ENCODE measurements around the gene SPAM1.
"Not testable (repeated sequence)": the region's sequence is repeated elsewhere in the genome, so short reads cannot be mapped to it uniquely, and the experiment has no call there.

SPAM1 gene, protein sequence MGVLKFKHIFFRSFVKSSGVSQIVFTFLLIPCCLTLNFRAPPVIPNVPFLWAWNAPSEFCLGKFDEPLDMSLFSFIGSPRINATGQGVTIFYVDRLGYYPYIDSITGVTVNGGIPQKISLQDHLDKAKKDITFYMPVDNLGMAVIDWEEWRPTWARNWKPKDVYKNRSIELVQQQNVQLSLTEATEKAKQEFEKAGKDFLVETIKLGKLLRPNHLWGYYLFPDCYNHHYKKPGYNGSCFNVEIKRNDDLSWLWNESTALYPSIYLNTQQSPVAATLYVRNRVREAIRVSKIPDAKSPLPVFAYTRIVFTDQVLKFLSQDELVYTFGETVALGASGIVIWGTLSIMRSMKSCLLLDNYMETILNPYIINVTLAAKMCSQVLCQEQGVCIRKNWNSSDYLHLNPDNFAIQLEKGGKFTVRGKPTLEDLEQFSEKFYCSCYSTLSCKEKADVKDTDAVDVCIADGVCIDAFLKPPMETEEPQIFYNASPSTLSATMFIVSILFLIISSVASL

DNA sequence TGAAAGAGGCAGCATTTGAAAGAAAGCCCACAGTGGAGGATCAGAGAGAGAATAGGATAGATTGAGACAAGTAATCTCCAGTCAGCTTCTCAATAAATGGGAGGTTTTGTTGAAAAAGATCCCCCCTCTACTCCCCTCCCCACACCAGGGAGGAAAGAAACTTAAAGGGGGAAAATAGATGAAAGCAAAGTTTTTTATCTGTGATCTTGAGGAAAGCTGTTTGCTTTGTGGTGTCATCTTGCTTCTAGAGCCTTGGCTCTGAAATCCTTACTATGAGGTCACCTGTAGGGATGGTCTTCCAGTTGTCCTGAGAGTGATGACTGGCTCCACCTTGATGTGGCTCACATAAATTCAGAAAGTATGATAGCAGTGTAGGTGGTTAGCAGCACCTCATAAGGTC, at the start of gene SPAM1:
SPAM1 (plus strand) TSS at position 301 of the 400 bp plus-strand sequence. CDS start 28,330 bp downstream, outside the sequence.
- DNase-seq, result no peak

GRCh38 chr7:123876557-123877256, 48.3 kb upstream of the SPAM1 start:
- DNase-seq, result no peak

- no peak for DNase-seq
Observed at GRCh38 chr7:123879628-123880027, 45.4 kb upstream of the SPAM1 start.

GRCh38 chr7:123881300-123881699, 43.7 kb upstream of the SPAM1 start:
- no peak for DNase-seq

- no peak for DNase-seq
Observed at GRCh38 chr7:123883154-123883553, 41.9 kb upstream of the SPAM1 start.

DNA sequence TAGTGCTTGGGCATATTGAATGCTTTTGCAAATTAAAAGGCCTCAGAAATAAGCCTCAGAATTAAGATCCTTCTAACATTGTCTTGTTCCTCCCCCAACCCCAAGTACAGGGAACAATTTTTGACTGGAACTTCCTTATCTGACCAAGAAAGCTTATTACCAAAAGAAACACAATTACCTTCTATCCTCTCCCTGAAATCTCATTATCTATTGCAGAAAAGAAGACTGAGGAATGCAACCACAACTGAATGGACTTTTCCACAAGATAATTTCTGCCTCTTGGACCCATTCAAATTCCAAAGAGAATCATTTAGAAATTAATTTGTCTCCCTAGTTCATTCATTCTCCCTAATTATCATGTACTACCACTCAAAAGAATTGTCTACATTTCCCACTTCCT, 36.8 kb upstream of the SPAM1 start:
- DNase-seq, result no peak

DNA sequence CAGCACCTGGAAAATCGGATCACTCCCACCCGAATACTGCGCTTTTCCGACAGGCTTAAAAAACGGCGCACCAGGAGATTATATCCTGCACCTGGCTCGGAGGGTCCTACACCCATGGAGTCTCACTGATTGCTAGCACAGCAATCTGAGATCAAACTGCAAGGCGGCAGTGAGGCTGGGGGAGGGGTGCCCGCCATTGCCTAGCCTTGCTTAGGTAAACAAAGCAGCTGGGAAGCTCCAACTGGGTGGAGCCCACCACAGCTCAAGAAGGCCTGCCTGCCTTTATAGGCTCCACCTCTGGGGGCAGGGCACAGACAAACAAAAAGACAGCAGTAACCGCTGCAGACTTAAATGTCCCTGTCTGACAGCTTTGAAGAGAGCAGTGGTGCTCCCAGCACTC, 30.3 kb upstream of the SPAM1 start:
- DNase-seq, result not testable (repeated sequence)

- no peak for DNase-seq
Observed at GRCh38 chr7:123901101-123901500, 23.9 kb upstream of the SPAM1 start.

GRCh38 chr7:123905714-123906113, 19.3 kb upstream of the SPAM1 start:
- DNase-seq, result no peak

GRCh38 chr7:123916240-123916724, 8.8 kb upstream of the SPAM1 start:
- DNase-seq, result peak; percentile 2

- no peak for DNase-seq
Observed at GRCh38 chr7:123917878-123918277, 7.2 kb upstream of the SPAM1 start.

DNA sequence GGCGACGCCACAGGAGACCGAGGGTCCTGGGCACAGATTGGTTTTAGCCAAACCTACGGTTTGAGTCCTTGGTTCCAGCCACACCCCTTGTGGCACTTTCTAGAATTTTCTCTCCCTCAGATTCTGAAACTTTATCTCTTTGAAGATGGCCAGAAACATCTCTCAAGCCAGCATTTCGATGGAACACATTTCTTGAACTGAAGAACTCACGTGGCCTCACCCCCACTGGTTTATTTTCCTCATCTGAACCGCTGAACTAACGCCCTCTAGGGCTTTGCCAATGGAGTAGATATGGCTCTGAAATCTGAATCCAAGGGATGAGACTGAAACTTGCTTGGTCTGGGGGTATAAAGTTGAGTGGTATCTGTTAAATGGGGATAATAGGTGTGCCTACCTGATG, 6.7 kb upstream of the SPAM1 start:
- no peak for DNase-seq

- no peak for DNase-seq
Observed at GRCh38 chr7:123923599-123923998, 1.4 kb upstream of the SPAM1 start.

DNA sequence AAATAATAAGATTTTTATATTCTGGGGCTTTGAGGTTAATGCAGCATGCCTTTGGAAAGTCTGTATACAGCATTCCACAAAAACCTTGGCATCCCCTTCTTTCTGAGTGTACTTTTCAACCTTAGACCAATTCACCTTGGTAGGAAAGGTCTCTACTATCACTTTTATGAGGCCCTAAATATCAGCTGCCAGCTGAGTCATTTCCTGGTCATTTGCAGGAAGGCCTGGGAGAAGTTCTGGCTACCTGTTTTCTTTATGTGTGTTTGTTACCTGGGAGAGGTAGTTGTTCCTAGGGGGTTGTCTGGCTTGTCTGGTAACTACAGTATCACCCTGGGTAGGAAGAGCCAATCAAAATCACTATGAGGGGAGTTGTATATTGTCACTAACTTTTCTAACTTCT, 4.1 kb downstream of the SPAM1 start:
- no peak for DNase-seq

DNA sequence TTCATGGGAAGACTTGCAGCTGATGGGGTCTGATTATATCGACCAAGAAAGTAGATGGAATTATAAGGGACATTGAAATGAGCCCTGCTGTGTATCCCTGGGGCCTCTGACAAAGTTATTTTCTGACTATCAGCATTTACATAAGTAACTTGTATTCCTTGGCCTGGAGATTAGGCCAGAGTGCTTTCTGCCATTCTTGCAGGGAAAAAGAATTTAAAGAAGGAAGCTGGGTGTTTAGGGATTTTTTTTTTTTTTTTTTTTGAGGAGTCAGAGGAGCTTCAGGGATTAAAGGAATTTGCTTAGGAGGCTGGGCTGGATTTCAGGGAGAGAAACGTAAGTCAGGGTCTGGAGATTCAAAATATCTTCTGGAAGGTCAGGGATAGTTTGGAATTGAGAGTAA, 4.6 kb downstream of the SPAM1 start:
- no peak for DNase-seq

GRCh38 chr7:123935436-123936381, 10.7 kb downstream of the SPAM1 start:
- DNase-seq, result no peak

DNA sequence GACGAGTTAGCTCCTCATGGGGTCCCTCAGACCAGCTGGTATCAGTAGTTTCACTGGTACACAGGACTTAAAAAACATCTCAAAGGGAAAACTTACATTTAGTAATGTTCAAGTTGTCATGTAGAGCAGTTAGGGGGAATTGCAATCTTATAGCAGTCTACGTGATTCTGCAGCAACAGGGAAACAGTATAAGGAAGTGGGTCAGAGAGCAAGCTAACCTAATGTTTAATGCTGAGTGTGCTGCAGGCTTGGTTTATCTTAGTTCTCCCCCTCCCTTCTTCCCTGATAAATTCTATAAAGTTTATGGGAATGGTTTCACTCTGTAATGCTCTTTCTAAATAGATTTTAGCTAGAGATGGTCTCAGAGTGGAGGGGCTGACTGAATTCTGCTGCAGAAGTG, 11.3 kb downstream of the SPAM1 start:
- no peak for DNase-seq

DNA sequence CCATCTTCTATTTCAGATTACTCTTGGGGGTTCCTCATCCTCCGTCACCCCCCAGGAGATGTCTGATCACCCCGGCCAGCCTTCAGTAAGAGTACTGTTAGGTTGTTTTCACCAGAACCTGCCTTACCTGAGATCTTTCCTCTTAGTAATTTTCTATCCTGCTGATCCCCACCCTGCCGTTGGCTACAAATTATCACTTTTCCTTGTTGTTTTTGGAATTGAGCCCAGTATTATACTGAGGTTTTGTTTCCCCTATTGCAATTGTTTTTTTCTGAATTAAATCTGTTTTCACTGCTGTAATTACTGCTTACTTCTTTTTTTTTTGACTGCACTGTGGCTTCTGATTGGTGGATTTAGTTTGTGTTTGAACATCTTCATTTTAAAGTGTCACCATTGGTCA, 14.7 kb downstream of the SPAM1 start:
- no peak for DNase-seq

DNA sequence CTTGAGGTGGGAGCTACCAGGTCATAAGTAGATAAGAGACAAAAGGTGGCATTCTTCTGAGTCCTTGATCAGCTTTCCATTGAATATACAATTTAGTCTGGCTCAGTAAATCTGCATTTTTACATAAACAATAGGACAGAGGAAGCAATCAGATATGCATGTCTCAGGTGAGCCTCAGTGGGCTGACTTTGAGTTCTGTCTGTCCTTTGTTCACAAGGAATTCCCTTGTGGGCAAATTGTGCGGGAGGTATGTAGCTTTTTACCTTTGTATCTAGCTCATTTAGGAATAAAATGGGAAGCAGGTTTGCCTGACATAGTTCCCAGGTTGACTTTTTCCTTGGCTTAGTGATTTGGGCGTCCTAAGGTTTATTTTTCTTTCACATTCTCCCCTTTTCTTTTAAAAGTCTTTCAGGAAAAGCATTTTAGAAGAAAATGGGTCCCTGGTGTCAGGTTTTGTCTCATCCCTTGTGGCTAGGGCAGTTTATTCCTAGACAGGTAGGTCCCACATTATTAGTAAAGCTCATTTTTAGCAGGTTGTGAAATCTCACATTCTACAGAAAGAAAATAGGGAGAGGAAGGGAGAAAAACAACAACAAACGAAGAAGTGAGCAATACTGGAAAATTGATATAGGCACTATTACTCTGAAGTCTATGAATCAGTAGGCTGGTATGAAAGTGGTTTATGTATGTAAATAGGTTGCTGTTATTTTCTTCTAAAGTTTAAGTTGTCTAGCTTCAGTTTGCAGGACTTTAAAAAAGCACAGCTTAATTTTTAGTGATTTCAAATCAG, 16.5 kb downstream of the SPAM1 start:
- DNase-seq, result no peak

DNA sequence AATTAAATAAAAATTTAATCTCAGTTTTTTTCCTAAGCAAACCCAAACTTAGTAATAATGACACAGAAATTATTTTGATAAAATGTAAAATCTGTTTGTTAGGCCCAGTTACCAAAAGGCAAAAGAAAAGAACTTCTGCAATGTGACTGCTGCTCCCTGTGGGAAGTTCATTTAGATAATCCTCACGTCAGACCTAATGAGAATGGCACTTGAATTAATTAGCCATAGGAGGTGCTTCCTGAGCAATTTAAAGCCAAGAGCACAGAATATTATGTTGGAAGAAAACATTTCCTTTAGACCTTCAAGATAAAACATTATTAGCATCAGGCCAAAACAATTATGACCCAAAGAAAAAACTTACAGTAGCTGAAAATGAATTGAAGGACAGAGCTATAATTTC, 19.4 kb downstream of the SPAM1 start:
- DNase-seq, result no peak

- DNase-seq, result no peak
Observed at GRCh38 chr7:123945938-123946337, 20.9 kb downstream of the SPAM1 start.

DNA sequence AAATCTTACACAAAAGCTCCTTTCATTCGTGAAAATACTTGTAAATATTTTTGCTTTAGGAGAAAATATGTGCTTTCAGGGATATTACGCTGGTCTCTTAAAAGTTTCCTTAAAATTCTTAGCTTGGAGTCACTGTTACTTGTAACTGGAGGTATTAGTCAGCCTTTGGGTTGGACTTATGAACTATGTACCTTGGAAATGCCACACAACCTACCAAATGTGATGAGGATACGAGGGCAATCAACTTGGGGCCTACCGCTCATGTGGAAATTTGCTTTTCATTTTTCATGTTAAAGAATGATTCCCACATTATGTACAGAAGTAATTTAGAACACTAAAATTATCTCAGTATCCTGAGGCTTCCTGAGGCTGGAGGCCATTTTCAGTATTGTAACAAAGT, 23.1 kb downstream of the SPAM1 start:
- no peak for DNase-seq

All from NCI-H1436 (cell line).